Thyroid gland (tissue), 4 donors: Measurements from ENCODE around the gene GADL1. TPM values are rescaled to one million over a fixed set of nuclear protein-coding genes. Genes with fewer than 3 reads are reported as not detected.

ENCODE experiments used
- DNase-seq, 2 donors: peaks; one replicate each; pipeline ENCODE4 v3.0.0-alpha.2; 2019
- H3K27ac ChIP-seq, 3 donors: fragments of 200-600 bp; sonication (generic); 1 replicate in 2 of 3; 2 replicates in 1 of 3; pipeline ENCODE4 v1.5.1; 2016 to 2019; ENCODE audit warnings: mild to moderate bottlenecking in 1 of 3, moderate library complexity in 1 of 3
- H3K27me3 ChIP-seq: fragments of 200-600 bp; sonication (generic); one replicate; pipeline ENCODE4 v1.5.1; 2019
- H3K36me3 ChIP-seq, 2 donors: fragments of 200-600 bp; sonication (generic); one replicate each; pipeline ENCODE4 v1.5.1; 2016 to 2019
- H3K4me1 ChIP-seq, 2 donors: fragments of 200-600 bp; sonication (generic); one replicate each; pipeline ENCODE4 v1.5.1; 2017 to 2019
- H3K4me3 ChIP-seq, 3 donors: fragments of 200-600 bp; sonication (generic); replicated peaks in 1 of 3; 1 replicate in 2 of 3; 2 replicates in 1 of 3; pipeline ENCODE4 v1.5.1; 2016; ENCODE audit warnings: mild to moderate bottlenecking in 1 of 3
- H3K9me3 ChIP-seq: fragments of 200-600 bp; sonication (generic); one replicate; pipeline ENCODE4 v1.5.1; 2017
- CTCF ChIP-seq, 6 experiments: fragments of 200-600 bp in 3 of 6; fragments of 450-650 bp in 3 of 6; sonication (generic) in 3 of 6; IDR thresholded peaks; one replicate each; pipeline ENCODE4 v1.5.1; 2016 to 2019; ENCODE audit warnings: antibody characterized with exemption in 6 of 6, mild to moderate bottlenecking in 2 of 6, inconsistent platforms in 1 of 6, moderate library complexity in 1 of 6
- POLR2A ChIP-seq, 2 donors: fragments of 450-650 bp; IDR thresholded peaks; one replicate each; pipeline ENCODE4 v1.6.1; 2017; ENCODE audit warnings: antibody characterized with exemption in 2 of 2, mild to moderate bottlenecking in 2 of 2, moderate library complexity in 1 of 2
- WGBS, 2 donors: methylation state at CpG; one replicate each; pipeline ENCODE4 v1.1.5; 2017; 5-methylcytosine and 5-hydroxymethylcytosine counted together
- intact Hi-C: fragments of 100-400 bp; cut with DNase I; formaldehyde crosslinking; loops from one replicate; pipeline ENCODE4 v1.15.1; 2023
- total RNA-seq, 4 donors: library from RNA; depleted of rRNA; stranded (reverse); fragments of >200 nt; gene quantifications; one replicate each; pipeline ENCODE4 v1.2.3, GENCODE V29; 2016

GADL1 gene
- total RNA-seq, 4 donors from 2014 or later = not detected

- 71 to 81% methylated on average over 6 of the region's 6 CpGs for WGBS, 2 donors
Observed at GRCh38 chr3:30855400-30856292, 38.8 kb downstream of the GADL1 start.

GRCh38 chr3:30852833-30853232 is 41.6 kb downstream of the GADL1 start:
- Histone ChIP-seq H3K27me3 (no peaks in the 10 kb centered on the region), H3K4me1 (no peaks in the 10 kb centered on the region), H3K36me3 (no peaks in the 10 kb centered on the region), H3K27ac (no peak overlapping the region), H3K4me3 (no peak overlapping the region), H3K9me3 (no peaks in the 10 kb centered on the region)
- intact Hi-C loops = no loop called here
- no peak for TF ChIP-seq POLR2A (IDR thresholded peaks at IDR 0.05)
- TF ChIP-seq CTCF (IDR thresholded peaks at IDR 0.05) = no peak
- DNase-seq = no peak
- WGBS, 2 donors = 73 to 86% methylated on average over 4 of the region's 4 CpGs

More at GRCh38 chr3:30855400-30856292, 38.8 kb downstream of the GADL1 start:
- intact Hi-C loops = no loop called here
- DNase-seq = no peak
- H3K4me1 ChIP-seq = no peaks in the 10 kb centered on the region
- no peak overlapping the region for H3K27ac ChIP-seq
- no peak overlapping the region for H3K4me3 ChIP-seq
- no peaks in the 10 kb centered on the region for H3K27me3 ChIP-seq
- TF ChIP-seq POLR2A (IDR thresholded peaks at IDR 0.05) = no peak
- no peak for TF ChIP-seq CTCF (IDR thresholded peaks at IDR 0.05)
- H3K36me3 ChIP-seq = no peaks in the 10 kb centered on the region
- no peaks in the 10 kb centered on the region for H3K9me3 ChIP-seq

- no peak for TF ChIP-seq POLR2A (IDR thresholded peaks at IDR 0.05)
- Histone ChIP-seq H3K27me3 (no peaks in the 10 kb centered on the region), H3K4me1 (no peaks in the 10 kb centered on the region), H3K36me3 (no peaks in the 10 kb centered on the region), H3K9me3 (no peaks in the 10 kb centered on the region), H3K4me3 (no peak overlapping the region), H3K27ac (no peak overlapping the region)
- intact Hi-C loops = no loop called here
- 70 to 74% methylated on average over 3 of the region's 3 CpGs for WGBS, 2 donors
- DNase-seq = no peak
Observed at GRCh38 chr3:30848087-30848779, 46.2 kb downstream of the GADL1 start.

- Histone ChIP-seq H3K4me3 (no peak overlapping the region), H3K27me3 (no peaks in the 10 kb centered on the region), H3K4me1 (no peaks in the 10 kb centered on the region), H3K9me3 (no peaks in the 10 kb centered on the region), H3K27ac (no peak overlapping the region), H3K36me3 (no peaks in the 10 kb centered on the region)
- TF ChIP-seq POLR2A (IDR thresholded peaks at IDR 0.05) (no peak), CTCF (IDR thresholded peaks at IDR 0.05) (no peak)
- WGBS, 2 donors = 75 to 92% methylated on average over 3 of the region's 3 CpGs
- DNase-seq = no peak
- intact Hi-C loops = no loop called here
Observed at GRCh38 chr3:30847592-30847991, 46.9 kb downstream of the GADL1 start.

- Histone ChIP-seq H3K4me3 (no peak overlapping the region), H3K9me3 (no peaks in the 10 kb centered on the region), H3K4me1 (no peaks in the 10 kb centered on the region), H3K27ac (no peak overlapping the region), H3K36me3 (no peaks in the 10 kb centered on the region), H3K27me3 (no peaks in the 10 kb centered on the region)
- DNase-seq = no peak
- intact Hi-C loops = no loop called here
- 95 to 97% methylated on average over 2 of the region's 2 CpGs for WGBS, 2 donors
- TF ChIP-seq CTCF (IDR thresholded peaks at IDR 0.05) (no peak), POLR2A (IDR thresholded peaks at IDR 0.05) (no peak)
Observed at GRCh38 chr3:30845606-30846005, 48.9 kb downstream of the GADL1 start.
